Measurements from ENCODE around the gene TBCA. TPM values are rescaled to one million over a fixed set of nuclear protein-coding genes. Genes with fewer than 3 reads are reported as not detected.

TBCA gene
- total RNA-seq, 1 experiment from 2014 or later = 330 TPM

DNA sequence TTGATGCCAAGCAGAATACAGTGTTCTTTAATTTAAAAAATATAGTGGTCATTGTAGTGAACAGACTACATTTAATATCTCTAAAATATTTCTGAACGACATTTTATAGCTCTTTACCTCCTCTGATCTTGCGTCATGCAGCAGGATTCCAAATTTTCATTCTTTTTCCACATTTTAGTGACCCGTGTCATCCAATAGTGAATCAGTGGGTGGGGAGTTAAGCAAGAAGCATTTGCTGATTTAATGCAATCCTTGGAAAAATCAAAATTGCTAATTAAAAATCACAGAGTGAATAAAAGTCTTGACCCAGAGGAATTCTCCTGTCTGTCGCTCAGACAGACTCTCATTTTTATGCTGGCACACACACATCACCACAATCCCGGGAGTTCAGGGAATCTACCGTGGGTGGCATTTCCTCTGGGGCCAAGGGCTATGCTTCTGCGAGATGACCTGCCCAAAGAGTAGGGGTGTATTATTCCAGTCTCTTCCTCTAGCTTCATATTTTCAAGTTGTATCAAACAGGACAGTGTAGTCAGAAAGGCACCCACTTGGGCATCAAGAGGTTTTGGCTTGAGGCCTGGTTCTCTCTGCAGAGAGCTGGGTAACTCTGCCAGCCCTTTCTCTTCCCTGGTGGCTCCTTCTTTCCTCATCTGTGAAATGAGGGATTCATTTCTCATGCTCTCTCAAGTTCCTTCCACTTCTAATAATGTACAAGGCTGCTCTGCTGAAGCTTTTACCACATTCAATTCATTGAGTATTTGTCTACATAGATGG is 112.9 kb downstream of the TBCA start:
- Histone ChIP-seq H3K4me2 (ENCODE audit: insufficient read depth, insufficient read length, low read length) (no peak overlapping the region), H3K9ac (ENCODE audit: extremely low read depth, insufficient read length, low read length) (no peak overlapping the region), H3K4ac (ENCODE audit: low read depth, low read length) (no peak overlapping the region), H3K23me2 (ENCODE audit: insufficient read length, low read depth, low read length, poor library complexity, severe bottlenecking) (no peaks in the 10 kb centered on the region), H3K27ac (ENCODE audit: insufficient read length, low read depth, low read length) (no peak overlapping the region), H2BK120ac (ENCODE audit: low read depth, low read length, poor library complexity, severe bottlenecking) (no peak overlapping the region), H3T11ph (ENCODE audit: low read length) (no peak overlapping the region), H4K20me1 (ENCODE audit: control insufficient read depth, insufficient read depth, insufficient read length) (no peaks in the 10 kb centered on the region), H4K91ac (ENCODE audit: insufficient read length, low read depth, low read length) (no peak overlapping the region), H3K56ac (ENCODE audit: insufficient read length, low read depth, low read length) (no peak overlapping the region), H3K18ac (ENCODE audit: insufficient read length, low read depth, low read length) (no peak overlapping the region), H3K79me1 (ENCODE audit: insufficient read depth, low read depth, low read length, poor library complexity, severe bottlenecking) (no peaks in the 10 kb centered on the region), H3K79me2 (ENCODE audit: insufficient read depth, low read length) (no peaks in the 10 kb centered on the region), H2BK12ac (ENCODE audit: insufficient read length, low read depth, low read length) (no peak overlapping the region), H2BK5ac (ENCODE audit: insufficient read length, low read length) (no peak overlapping the region), H4K8ac (replicated peaks; ENCODE audit: insufficient read length, low read depth, low read length) (no peak overlapping the region), H3K27me3 (ENCODE audit: insufficient read depth, low read length) (no peaks in the 10 kb centered on the region), H3K4me1 (ENCODE audit: insufficient read depth, low read length) (no peaks in the 10 kb centered on the region), H2AFZ (ENCODE audit: low read length) (no peak overlapping the region), H3K23ac (ENCODE audit: insufficient read length, low read depth, low read length) (no peak overlapping the region), H3K9me3 (ENCODE audit: control insufficient read depth, low read depth, low read length) (no peaks in the 10 kb centered on the region), H2AK5ac (ENCODE audit: insufficient read length, low read length) (no peak overlapping the region), H2BK20ac (ENCODE audit: low read depth, low read length, poor library complexity, severe bottlenecking) (no peak overlapping the region), H3K14ac (ENCODE audit: insufficient read depth, low read length) (no peak overlapping the region), H2BK15ac (ENCODE audit: low read depth, low read length) (no peak overlapping the region), H4K5ac (ENCODE audit: insufficient read length, low read depth, low read length) (no peak overlapping the region)
- no peak overlapping the region for H3K4me3 Mint-ChIP-seq
- no CpG with 5 or more reads among the region's 7 CpGs for WGBS (ENCODE audit: extremely low coverage, insufficient read length, low lambda C conversion rate)
- no peaks in the 10 kb centered on the region for H3K36me3 Mint-ChIP-seq (ENCODE audit: insufficient read depth in 1 of 3, low read depth in 3 of 3)
- H3K4me1 Mint-ChIP-seq = peaks cover 0 to 4% of the 10 kb centered on the region in 2 experiments; a peak in 2 of 4 replicates
- H3K9me3 Mint-ChIP-seq = no peaks in the 10 kb centered on the region
- H3K27ac Mint-ChIP-seq = no peak overlapping the region
- peaks cover 34% of the 10 kb centered on the region for H3K27me3 Mint-ChIP-seq (ENCODE audit: low read depth)
- DNase-seq = no peak
- TF ChIP-seq, protein P1, sequence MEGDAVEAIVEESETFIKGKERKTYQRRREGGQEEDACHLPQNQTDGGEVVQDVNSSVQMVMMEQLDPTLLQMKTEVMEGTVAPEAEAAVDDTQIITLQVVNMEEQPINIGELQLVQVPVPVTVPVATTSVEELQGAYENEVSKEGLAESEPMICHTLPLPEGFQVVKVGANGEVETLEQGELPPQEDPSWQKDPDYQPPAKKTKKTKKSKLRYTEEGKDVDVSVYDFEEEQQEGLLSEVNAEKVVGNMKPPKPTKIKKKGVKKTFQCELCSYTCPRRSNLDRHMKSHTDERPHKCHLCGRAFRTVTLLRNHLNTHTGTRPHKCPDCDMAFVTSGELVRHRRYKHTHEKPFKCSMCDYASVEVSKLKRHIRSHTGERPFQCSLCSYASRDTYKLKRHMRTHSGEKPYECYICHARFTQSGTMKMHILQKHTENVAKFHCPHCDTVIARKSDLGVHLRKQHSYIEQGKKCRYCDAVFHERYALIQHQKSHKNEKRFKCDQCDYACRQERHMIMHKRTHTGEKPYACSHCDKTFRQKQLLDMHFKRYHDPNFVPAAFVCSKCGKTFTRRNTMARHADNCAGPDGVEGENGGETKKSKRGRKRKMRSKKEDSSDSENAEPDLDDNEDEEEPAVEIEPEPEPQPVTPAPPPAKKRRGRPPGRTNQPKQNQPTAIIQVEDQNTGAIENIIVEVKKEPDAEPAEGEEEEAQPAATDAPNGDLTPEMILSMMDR (conservative IDR thresholded peaks at IDR 0.05) = no peak

Data from H9 (cell line).